HG03439 (cell line): ENCODE results near the gene ATP10B.

Experiments
- ATAC-seq: cut with Tn5 transposase; IDR thresholded peaks from one replicate; pipeline ENCODE4 v1.9.1; 2021; ENCODE audit warnings: mild to moderate bottlenecking, moderate library complexity; ENCODE audit not compliant: unreplicated experiment

Gene ATP10B

DNA sequence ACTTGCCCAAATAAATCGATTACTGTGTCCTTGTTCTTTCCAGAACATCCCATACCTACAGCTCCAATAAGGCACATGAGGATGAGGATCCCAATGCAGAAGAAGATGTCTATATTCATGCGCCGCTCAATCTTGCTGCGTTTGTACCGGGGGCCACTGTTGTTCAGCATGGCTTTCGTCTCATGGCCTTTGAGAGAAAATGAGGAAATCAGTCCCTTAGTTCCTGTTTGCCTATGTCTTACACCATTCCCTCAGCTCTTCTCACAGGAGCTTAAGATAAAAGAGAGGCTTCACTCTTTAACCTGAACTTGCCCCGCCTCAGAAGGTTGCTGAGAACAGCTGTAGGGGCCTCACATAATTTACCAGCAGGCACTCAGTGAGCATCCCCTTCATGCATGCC, 211.6 kb downstream of the ATP10B start:
- ATAC-seq, result no peak

DNA sequence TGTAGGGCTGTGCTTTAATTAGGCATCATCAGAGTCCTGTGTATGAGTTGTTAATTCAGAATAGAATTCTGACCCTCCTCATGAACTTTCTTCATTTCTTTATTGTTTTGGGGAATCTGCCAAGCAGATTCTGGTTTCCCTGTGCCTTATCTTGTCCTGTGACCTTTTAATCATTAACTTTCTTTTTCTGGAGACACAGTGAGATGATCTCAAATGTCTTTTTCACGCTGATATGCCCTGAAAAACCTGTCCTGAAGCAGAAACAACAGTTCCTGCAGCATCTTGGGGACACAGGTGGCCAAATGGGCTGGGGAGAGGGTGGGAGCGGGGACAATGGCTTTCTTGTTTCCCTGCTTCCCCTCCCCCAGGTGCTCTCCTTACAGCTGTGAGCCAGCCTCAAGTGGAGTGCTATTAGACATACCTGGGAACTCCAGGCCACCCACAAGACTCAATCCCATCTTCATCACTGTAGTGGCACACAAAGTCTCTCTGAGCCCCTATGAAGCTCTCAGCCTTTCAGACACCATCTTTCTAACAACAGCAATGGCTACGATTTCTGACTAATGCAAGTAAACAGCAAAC, 213.8 kb downstream of the ATP10B start:
- ATAC-seq, result no peak

DNA sequence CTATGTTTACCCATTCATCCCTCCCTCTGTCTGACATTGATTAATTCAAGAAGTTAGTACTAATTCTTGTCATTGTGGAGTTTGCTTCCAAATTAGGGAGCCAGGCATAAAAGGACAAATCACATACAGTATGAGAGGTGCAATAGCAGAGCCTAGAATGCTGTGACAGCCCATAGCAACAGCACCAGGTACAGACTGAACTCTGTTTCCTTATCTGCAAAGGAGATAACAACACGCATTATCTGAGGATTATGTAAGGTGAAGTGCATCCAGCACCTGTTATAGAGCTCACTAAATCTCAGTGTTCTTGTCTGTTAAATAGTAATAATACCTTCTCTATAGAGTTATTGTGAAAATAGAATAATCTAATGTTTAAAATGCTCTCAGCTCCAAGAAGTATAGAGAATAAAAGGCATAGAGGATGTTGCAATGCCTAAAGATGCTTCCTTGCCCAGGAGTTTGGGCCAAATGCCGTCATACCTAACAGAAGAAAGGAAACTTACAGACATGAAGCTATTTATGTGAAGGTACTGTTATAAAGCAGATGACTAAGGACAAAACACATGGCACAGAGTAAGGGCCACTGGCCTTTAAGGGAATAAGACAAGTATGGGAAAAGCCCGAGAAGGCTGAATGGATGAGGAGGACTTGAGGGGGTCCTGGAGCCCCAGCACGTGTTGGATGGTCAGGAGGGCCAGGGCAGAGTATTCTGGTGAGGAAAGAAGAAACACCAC, 214.5 kb downstream of the ATP10B start:
- ATAC-seq, result no peak

DNA sequence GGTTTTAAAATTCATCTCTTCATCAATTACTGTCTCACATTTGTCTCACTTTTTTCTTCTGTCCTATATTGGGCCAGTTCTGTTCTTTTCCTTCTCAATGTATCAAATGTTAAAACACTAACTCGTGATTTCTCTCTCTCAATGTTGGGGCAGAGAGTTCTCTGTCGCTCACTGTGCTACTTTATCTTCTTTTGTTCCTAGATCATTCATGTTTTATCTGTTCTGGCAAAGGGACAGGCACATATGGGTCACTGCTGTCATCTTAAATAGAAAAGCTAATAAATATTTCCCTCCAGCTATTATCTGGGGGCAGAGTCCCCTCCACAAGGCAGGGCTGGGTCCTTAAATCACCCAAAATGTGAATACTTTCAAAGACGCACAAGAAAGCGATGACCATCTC, 216.3 kb downstream of the ATP10B start:
- ATAC-seq, result no peak

DNA sequence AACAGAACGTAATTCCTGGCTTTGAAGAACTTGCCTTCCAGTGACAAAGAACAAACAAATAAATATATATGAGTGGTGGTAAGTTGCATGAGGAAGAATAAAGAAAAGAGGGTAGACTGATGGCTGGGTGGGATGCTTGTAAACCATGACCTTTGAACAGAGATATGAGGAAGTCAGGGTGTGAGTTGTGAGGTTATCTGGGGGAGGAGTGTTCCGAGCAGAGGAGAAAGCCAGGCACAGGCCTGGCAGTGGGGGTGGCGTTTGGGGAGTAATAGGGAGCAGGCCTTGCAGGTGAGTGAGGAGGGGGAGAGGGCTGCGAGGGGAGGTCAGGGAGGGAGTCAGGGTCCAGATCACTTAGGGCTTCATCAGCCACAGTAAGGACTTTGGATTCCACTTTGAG, 217.0 kb downstream of the ATP10B start:
- no peak for ATAC-seq

DNA sequence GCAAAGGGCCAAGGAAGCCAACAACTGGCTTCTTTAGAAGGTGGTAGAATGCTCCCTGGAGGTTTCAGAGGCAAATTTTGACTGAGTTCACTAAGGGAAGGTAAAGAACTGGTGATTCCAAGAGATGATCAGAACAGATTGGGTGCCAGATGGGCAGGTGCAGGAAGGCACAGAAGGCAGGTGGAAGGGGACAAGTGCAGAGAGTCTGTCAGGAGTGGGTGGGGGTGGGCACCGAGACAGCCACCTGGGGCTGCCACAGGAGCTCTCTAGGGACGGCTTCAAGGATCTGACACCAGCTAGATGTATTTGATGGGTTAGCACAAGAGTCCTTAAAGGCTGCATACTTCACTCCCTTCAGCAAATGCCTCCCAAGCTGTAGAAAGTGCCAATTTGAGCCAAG, 223.0 kb downstream of the ATP10B start:
- no peak for ATAC-seq

DNA sequence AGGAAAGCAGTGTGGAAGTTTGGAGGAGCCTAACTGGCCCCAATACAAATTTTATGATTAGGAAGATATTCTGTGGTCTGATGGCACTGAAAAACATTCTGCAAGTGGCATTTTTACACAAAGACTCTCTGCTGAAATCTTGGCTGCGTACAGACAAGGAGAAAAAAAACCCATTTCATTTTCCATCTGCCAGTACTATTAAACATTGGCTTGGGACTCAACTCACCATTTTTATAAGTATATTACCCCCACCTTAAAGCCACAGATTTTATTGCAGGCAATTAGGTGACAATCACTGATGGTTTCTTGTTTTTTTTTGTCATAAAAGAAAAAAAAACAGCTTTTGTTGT, 223.4 kb downstream of the ATP10B start:
- no peak for ATAC-seq

DNA sequence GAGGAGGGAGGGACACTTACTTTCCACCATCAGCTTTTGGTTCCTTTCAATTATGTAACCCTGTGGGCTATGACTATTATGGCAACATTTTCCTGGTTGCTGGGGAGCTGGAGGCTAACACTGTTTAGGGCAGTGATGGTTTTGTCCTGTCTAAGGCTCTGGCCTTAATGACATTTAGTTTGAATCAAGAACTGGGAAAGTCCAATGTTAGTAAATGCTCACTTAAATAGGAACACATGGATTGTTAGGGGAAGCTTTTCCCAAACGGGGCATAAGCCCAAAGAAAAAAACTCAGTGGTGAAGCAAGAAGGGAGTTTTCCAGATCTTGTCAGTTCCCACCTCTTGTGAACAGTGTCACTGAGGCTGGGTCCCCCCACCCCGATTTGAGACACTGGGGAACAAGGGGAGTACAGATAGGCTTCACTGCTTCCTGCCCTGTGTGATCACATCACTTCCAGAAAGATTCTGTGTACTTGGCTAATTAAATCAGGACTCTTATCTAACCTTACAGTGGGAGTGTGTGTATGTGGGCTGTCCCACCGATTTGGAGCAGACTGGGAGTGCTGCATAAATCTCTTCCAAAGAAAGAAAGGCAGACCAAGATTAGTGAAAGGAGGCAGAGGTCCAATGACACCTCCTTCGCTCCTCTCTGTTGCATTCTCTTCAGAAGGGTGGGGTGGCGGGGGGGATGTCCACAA, 223.9 kb downstream of the ATP10B start:
- no peak for ATAC-seq

DNA sequence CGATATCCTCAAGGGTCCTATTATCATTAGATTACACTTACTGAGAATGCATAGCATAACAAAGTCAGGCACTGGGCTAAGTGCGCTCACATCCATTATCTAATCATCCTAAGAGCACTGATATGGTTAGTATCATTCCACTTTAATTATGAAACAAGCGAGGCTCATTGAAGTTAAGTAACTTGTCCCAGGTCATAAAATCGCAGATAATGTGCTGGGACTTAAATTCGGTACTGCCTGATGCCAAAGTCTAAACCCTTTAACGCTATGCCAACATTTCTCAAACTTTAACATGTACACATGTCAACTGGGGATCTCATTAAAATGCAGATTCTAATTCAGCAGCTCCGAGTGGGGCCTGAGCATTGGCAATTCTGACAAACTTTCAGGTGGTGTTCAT, 225.7 kb downstream of the ATP10B start:
- ATAC-seq, result no peak

DNA sequence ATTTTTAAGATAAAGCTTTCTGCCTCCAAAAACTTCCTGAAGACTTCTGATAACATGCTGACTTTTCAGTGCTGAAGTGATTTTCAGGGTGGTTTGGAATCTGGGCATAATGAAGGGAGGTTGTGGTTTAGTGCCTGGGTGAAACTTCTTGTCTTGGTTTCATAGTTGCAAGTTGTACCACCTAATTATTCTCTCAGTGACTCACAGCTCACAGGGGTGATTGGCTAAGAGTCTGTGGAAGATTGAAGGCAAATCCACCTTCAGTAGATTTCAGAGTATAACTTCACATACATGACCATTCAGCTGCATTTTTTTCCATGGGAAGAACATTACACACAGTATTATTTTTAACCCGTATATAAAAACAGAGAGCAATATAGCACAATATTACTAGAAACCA, 230.5 kb downstream of the ATP10B start:
- ATAC-seq, result no peak

DNA sequence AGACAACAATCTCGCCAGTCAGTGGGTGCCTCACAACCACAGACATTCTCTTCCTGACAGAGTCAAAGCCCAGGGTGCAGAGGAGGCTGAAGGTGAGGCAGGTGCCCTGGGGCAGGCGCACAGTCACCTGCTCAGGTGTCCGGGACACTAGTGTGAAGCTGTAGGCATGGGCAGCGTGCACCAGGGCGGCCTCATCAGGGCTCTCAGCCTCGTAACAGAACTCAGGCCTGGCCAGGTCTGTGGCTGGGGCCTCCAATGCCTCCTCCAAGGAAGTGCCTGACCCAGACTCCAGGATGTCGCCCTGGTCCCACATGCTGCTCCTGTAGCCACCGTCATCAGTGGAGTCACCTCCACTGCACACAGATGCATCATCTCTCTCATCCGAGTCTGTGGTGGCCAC, 231.6 kb downstream of the ATP10B start:
- no peak for ATAC-seq

DNA sequence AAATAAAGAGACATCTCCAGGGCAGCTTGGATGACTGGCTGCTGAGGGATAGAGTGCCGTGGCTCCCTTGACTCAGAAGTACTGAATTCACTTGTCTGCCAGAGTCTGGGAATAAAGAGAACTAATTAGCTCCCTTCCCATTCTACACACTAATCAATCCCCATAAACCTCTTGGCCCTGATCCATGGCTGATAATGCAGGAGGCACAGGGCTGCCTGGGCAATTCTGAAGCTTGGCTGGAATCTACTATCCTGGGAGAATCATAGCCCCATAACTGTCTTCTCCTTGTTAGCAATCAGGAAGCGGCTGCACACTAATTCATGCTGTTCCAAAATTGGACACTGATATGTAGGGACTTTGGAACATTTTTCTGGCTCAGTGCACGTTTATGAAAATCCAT, 232.6 kb downstream of the ATP10B start:
- no peak for ATAC-seq

DNA sequence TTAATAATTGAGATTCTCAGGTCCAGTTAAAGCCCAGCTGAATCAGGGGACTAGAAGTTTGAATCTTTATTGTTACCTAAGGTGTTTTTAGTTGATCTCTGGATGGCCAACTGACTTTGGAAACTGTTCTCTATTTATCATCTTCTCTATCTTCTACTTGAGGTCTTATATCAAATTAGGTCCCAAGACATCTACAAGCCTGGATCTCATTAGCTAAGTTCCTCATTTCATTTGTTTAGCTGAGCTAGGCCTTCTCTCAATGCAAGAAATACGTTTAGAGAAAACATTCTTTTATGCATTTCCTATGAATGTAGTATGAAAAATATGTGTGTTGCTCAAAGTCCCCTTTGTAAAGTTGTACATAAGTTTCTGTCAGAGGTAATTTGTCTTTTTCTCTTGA, 233.7 kb downstream of the ATP10B start:
- no peak for ATAC-seq

DNA sequence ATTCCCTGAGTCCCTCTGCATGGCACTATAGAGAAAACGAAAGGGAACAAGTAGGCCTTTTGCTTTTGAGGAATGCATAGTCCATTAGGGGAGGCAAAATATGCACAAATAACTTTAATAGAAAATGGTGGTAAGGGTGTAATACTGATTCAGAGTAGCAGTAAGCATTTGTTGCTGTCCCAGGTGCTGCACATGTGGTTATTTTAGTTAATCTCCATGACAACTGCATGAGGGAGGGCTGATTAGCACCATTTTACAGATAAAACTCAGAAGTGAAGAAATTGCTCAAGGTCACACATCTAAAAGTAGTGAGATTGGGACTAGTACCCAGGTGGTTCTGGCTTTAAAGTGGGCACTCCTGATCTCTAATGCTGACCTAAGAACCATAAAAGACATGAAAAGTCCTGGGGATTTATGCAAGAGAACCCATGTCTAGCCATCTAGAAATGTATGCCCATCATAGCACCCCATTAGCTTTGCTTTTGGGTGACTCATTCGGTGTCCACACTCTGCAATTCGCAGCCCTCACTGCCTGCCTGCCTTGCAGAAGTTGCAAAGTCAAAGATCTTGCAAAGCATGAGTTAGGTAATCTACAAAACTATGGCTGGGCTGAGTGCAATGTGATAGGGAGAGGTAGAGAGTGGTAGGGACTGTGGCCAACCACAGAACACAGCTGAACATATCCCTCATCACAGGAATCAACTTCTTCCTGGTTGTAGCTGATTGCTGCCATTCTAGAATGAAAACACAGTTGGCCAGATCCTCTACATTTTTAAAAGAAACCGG, 235.1 kb downstream of the ATP10B start:
- no peak for ATAC-seq

DNA sequence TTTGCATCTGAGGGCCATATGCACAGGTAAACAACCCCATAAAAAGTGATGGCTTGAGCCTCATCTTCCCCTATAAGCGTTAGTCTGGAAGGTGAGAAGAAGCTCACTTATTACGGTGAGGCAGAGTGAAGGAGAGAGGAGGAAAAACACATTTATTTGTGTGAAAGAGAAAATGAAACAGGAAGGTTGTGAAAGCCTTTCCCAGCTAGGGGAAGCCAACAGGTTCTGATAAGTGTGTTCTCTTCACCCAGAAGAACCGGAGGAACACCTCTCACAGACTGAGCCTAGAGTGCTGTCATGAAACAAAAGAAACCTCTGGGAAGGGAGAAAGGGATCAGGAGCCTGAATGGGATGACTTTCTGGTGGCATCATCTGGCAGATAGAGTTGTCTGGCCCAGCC, 237.9 kb downstream of the ATP10B start:
- ATAC-seq, result no peak

DNA sequence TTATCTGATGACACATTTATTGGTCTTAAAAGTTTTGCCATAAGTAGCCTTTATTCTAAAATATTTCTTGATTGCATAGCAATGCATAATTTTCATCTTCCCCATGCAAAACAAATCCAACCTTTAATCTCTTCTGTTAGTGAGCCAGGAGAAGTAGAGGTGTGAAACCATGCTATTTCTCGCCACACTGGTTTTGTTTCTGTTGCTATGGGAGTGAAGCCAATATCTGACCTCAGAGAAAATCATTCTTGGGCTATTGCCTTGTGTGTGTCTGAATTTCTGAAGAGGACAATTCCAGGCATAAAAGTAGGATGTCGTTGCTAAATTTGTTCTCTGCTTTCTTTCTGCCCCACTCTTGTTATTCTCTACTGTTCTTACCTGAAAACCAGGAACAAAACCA, 246.7 kb downstream of the ATP10B start:
- no peak for ATAC-seq

DNA sequence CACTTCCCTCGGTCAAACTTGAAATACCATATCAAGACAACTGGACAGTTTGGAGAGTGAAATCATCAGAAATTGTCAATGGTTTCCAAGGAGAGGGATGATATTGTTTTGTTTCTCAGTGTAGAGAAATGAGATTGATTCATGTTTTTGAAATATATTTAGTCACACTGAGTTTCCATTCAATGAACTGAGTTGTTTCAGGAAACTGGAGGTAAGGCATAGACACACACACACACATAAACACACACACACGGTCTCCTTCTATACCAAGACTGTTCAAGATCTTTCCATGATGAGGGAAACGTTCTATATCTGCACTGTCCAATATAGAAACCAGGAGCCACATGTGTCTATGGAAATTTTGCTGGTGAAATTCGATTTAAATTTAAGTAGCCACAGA, 247.5 kb downstream of the ATP10B start:
- ATAC-seq, result no peak

DNA sequence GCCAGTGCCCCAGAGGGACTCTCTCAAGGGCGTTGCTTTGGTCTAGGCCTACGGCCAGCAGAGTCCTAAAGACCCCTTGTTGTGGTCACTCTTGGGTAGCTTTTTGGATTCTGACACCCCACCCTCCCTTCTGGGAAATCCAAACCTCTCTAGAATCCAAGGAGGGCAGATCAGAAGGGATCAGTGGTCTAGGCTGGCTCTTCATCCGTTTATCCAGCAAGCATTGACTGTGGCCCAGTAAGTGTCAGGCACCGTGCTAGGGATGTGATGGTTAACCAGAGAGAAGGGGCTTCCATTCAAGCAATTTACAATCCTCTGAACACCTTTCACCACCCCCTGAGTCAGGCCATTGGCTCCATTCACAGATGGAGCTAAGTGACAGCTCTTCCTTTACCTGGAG, 249.3 kb downstream of the ATP10B start:
- ATAC-seq, result no peak

DNA sequence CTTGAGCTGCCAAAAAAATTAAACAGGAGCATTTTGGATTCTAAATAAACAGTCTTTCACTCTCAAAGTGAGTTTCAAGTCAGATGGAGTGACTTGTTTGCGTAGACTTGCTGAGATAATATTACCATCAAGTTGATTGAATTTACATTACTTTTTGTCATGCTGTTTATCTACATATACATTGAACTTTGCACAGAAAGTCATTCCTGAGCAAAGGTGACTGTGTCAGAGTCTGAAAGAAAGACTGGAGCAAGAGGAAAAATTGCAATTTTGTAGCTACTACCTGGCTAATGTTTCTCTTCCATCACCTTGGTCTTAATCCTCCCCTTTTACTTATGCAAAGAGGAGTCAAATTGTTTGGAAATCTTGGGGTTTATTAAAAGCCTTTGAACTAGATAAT, 251.0 kb downstream of the ATP10B start:
- ATAC-seq, result no peak

DNA sequence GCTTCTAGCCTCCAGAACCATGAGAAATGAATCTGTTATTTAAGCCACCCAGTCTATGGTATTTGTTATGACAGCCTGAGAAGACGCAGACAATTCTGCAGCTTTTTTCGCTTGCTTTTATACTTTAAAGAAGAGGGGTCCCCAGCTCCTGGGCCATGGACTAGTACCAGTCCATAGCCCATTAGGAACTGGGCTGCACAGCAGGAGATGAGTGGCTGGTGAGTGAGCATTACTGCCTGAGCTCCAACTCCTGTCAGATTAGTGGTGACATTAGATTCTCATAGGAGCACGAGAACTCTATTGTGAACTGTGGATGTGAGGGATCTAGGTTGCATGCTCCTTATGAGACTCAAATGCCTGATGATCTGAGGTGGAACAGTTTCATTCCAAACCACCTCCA, 278.7 kb downstream of the ATP10B start:
- no peak for ATAC-seq

DNA sequence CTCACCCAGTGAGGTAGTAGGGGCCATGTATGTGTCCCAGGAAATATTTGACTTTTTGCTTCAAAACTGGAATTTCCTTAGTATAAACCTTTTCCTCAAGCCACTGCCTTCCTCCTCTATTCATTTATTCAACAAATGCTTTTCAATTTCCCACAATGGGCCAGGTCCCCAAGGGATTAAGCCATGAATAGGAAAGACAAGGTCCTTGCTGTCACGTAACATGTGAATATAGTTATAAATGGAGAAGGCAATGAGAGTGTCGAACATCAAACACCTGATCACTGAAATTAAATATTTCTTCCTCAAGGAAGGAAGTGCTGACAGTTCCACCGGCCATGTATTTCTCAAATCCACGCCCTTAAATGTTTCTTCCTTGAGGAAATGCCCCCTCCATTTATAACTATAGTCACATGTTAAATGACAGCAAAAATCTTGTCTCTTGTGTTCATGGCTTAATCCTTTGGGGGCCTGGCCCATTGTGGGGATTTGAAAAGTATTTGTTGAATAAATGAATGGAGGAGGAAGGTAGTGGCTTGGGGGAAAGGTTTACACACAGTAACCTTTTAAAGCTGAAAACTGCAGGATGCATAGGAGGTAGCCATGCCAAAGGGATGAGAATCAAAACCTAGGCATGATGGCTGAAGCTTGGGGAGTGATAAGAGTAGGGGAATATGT, 284.8 kb downstream of the ATP10B start:
- no peak for ATAC-seq
